Fibroblast of lung (primary cell): ENCODE data around the gene MCM3AP. TPM values are rescaled to one million over a fixed set of nuclear protein-coding genes. Genes with fewer than 3 reads are reported as not detected.
A peak's percentile ranks its signal among the peaks of the same experiment; 100 is the strongest.

ENCODE experiments used
- DNase-seq, 2 donors: peaks; one replicate each; pipeline versions ENCODE4 v3.0.0 to v3.0.0-alpha.2; 2010; ENCODE audit warnings: low read depth in 2 of 2
- H2AFZ ChIP-seq: 2 replicates; pipeline ENCODE4 v1.5.1; 2012; ENCODE audit warnings: low read length, control low read depth, inconsistent platforms
- H3K27ac ChIP-seq: 2 replicates; pipeline ENCODE4 v1.5.1; 2011; ENCODE audit warnings: low read length, control low read depth; ENCODE audit not compliant: insufficient read depth
- H3K27me3 ChIP-seq: 2 replicates; pipeline ENCODE4 v1.5.1; 2011; ENCODE audit warnings: mild to moderate bottlenecking, low read length; ENCODE audit not compliant: control insufficient read depth, insufficient read depth
- H3K36me3 ChIP-seq: 2 replicates; pipeline ENCODE4 v1.5.1; 2011; ENCODE audit warnings: low read length; ENCODE audit not compliant: control insufficient read depth, insufficient read depth
- H3K4me1 ChIP-seq: 2 replicates; pipeline ENCODE4 v1.5.1; 2011; ENCODE audit warnings: low read length; ENCODE audit not compliant: control insufficient read depth, insufficient read depth; ENCODE audit errors: extremely low read depth
- H3K4me2 ChIP-seq: 2 replicates; pipeline ENCODE4 v1.5.1; 2011; ENCODE audit warnings: low read length, control low read depth; ENCODE audit not compliant: insufficient read depth; ENCODE audit errors: extremely low read depth
- H3K4me3 ChIP-seq, 4 experiments: fragments of 200-600 bp in 1 of 4; sonication (generic) in 1 of 4; replicated peaks in 1 of 4; 2 replicates each; pipeline ENCODE4 v1.5.1; 2011 to 2016; ENCODE audit warnings: low read length in 4 of 4, low read depth in 3 of 4, mild to moderate bottlenecking in 3 of 4, control low read depth in 2 of 4, inconsistent platforms in 1 of 4, mixed read lengths in 1 of 4; ENCODE audit not compliant: insufficient read depth in 1 of 4; ENCODE audit errors: control extremely low read depth in 1 of 4
- H3K79me2 ChIP-seq: 2 replicates; pipeline ENCODE4 v1.5.1; 2012; ENCODE audit warnings: mild to moderate bottlenecking, low read length, inconsistent platforms; ENCODE audit not compliant: control insufficient read depth, insufficient read depth
- H3K9ac ChIP-seq: 2 replicates; pipeline ENCODE4 v1.5.1; 2011; ENCODE audit warnings: mild to moderate bottlenecking, low read length, control low read depth; ENCODE audit not compliant: insufficient read depth
- H3K9me3 ChIP-seq: 2 replicates; pipeline ENCODE4 v1.5.1; 2012; ENCODE audit warnings: low read depth, low read length; ENCODE audit not compliant: control insufficient read depth, insufficient read depth
- H4K20me1 ChIP-seq: 2 replicates; pipeline ENCODE4 v1.5.1; 2011; ENCODE audit warnings: low read length; ENCODE audit not compliant: control insufficient read depth, insufficient read depth; ENCODE audit errors: extremely low read depth
- EZH2 ChIP-seq: IDR thresholded peaks from 2 replicates; pipeline ENCODE4 v1.5.1; 2012; ENCODE audit warnings: low read length, control low read depth, mild to moderate bottlenecking; ENCODE audit errors: missing control alignments
- polyA plus RNA-seq, 2 donors: library from polyadenylated mRNA; depleted of rRNA in 1 of 2; stranded (reverse) in 1 of 2; unstranded in 1 of 2; fragments of >200 nt; gene quantifications; 2 replicates each; pipeline ENCODE4 v1.2.1, GENCODE V29; 2011 to 2012; ENCODE audit warnings: missing spikeins in 1 of 2
- total RNA-seq: library from RNA; depleted of rRNA; stranded (reverse); fragments of >200 nt; gene quantifications from 2 replicates; pipeline ENCODE4 v1.2.1, GENCODE V29; 2014
- TF ChIP-seq, protein P1 (sequence below), 2 donors: IDR thresholded peaks in 1 of 2; conservative IDR thresholded peaks in 1 of 2; 1 replicate in 1 of 2; 2 replicates in 1 of 2; pipeline ENCODE4 v1.5.1; 2011 to 2012; ENCODE audit warnings: low read length in 2 of 2, control low read depth in 1 of 2, inconsistent platforms in 1 of 2, low read depth in 1 of 2, mild to moderate bottlenecking in 1 of 2

The MCM3AP gene
- total and polyA plus RNA-seq, 2 donors (not counting 1 experiment from before 2014, with no cell fraction given), result 40.4 to 64.6 TPM

- no peak overlapping the region for H3K27ac ChIP-seq
- no peaks in the 10 kb centered on the region for H3K4me1 ChIP-seq
- TF ChIP-seq, protein P1, sequence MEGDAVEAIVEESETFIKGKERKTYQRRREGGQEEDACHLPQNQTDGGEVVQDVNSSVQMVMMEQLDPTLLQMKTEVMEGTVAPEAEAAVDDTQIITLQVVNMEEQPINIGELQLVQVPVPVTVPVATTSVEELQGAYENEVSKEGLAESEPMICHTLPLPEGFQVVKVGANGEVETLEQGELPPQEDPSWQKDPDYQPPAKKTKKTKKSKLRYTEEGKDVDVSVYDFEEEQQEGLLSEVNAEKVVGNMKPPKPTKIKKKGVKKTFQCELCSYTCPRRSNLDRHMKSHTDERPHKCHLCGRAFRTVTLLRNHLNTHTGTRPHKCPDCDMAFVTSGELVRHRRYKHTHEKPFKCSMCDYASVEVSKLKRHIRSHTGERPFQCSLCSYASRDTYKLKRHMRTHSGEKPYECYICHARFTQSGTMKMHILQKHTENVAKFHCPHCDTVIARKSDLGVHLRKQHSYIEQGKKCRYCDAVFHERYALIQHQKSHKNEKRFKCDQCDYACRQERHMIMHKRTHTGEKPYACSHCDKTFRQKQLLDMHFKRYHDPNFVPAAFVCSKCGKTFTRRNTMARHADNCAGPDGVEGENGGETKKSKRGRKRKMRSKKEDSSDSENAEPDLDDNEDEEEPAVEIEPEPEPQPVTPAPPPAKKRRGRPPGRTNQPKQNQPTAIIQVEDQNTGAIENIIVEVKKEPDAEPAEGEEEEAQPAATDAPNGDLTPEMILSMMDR (conservative IDR thresholded peaks at IDR 0.05 in 1 of 2, IDR thresholded peaks at IDR 0.05 in 1 of 2; ENCODE audit: low read depth in 1 of 2, low read length in 2 of 2), result no peak
- no peak for TF ChIP-seq EZH2
- peak in 1 of 2 donors; percentile 41 for DNase-seq
- H4K20me1 ChIP-seq, result no peaks in the 10 kb centered on the region
- H3K27me3 ChIP-seq, result no peaks in the 10 kb centered on the region
- H3K9me3 ChIP-seq, result no peaks in the 10 kb centered on the region
- peaks cover 36% of the 10 kb centered on the region for H3K36me3 ChIP-seq
- no peak overlapping the region for H2AFZ ChIP-seq
- peaks cover 1% of the 10 kb centered on the region for H3K79me2 ChIP-seq
- H3K9ac ChIP-seq, result no peak overlapping the region
- no peak overlapping the region for H3K4me3 ChIP-seq
- H3K4me2 ChIP-seq, result no peak overlapping the region
These were observed 85.7 kb downstream of the MCM3AP start for GRCh38 chr21:46199436-46200373.

DNA sequence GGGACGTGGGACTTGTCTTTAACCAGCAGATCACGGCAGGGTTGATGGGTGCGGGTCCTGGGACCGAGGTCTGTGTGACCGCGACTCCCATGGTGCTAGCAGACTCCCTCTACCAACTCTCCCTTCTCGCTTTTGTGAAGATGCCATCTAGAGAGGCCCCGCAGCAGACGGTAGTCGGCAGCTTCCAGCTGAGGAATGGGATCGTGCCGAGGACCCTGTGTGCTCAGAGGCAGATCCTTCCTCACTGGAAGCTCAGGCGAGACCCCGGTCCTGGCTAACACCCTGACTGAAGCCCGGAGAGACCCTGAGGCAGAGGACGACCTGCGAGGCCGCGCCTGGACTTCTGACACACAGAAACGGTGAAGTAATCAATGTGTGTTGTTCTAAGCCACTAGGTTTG is 88.7 kb downstream of the MCM3AP start:
- peaks cover 1% of the 10 kb centered on the region for H3K79me2 ChIP-seq
- no peaks in the 10 kb centered on the region for H4K20me1 ChIP-seq
- H3K27me3 ChIP-seq, result no peaks in the 10 kb centered on the region
- H3K4me2 ChIP-seq, result no peak overlapping the region
- no peak overlapping the region for H2AFZ ChIP-seq
- H3K9me3 ChIP-seq, result no peaks in the 10 kb centered on the region
- TF ChIP-seq, protein P1 (conservative IDR thresholded peaks at IDR 0.05 in 1 of 2, IDR thresholded peaks at IDR 0.05 in 1 of 2; ENCODE audit: low read depth in 1 of 2, low read length in 2 of 2), result no peak
- no peak for TF ChIP-seq EZH2
- peaks cover 41% of the 10 kb centered on the region for H3K36me3 ChIP-seq
- no peaks in the 10 kb centered on the region for H3K4me1 ChIP-seq
- no peak overlapping the region for H3K4me3 ChIP-seq
- H3K27ac ChIP-seq, result no peak overlapping the region
- no peak overlapping the region for H3K9ac ChIP-seq
- no peak for DNase-seq

DNA sequence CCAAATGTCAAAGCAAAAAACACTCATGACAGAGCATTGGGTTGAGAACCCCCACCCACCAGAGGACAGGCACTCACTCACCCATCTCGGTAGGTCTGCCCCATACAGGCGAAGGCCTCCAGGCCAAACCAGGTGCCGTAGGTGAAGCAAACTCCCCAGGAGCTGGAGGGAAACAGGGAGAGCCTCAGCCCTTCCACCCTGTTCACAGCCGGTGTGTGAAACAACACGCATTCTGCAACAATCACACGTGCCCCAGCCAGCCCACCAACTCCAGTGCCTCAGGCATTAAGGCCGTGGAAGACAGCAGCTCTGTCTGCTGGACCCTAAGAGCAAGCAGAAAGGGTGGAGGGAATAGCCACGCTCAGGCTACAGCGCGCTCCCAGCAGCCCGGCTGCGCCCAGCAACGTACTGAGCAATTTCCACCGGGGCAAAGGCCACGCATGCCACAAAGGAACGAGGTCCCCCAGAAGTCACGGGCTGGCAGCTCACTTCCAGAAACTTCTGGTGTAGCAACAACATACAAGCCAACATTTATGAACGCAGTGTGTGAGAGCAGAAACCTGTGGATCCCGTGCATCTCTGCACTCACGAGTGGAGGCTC is 89.7 kb downstream of the MCM3AP start:
- Histone ChIP-seq H4K20me1 (no peaks in the 10 kb centered on the region), H3K4me1 (peaks cover 9% of the 10 kb centered on the region), H3K9ac (no peak overlapping the region), H3K27me3 (no peaks in the 10 kb centered on the region), H3K27ac (no peak overlapping the region), H2AFZ (no peak overlapping the region), H3K79me2 (peaks cover 1% of the 10 kb centered on the region), H3K4me2 (no peak overlapping the region), H3K4me3 (no peak overlapping the region), H3K36me3 (peaks cover 47% of the 10 kb centered on the region), H3K9me3 (no peaks in the 10 kb centered on the region)
- no peak for TF ChIP-seq EZH2
- TF ChIP-seq, protein P1 (conservative IDR thresholded peaks at IDR 0.05 in 1 of 2, IDR thresholded peaks at IDR 0.05 in 1 of 2; ENCODE audit: low read depth in 1 of 2, low read length in 2 of 2), result no peak
- DNase-seq, result no peak
